GM19328 (cell line): ENCODE results near the gene THAP5.
A peak's percentile ranks its signal among the peaks of the same experiment; 100 is the strongest.

Experiments
- ATAC-seq: cut with Tn5 transposase; IDR thresholded peaks from one replicate; pipeline ENCODE4 v1.9.1; 2021; ENCODE audit warnings: mild to moderate bottlenecking, moderate library complexity; ENCODE audit not compliant: unreplicated experiment

The THAP5 gene

DNA sequence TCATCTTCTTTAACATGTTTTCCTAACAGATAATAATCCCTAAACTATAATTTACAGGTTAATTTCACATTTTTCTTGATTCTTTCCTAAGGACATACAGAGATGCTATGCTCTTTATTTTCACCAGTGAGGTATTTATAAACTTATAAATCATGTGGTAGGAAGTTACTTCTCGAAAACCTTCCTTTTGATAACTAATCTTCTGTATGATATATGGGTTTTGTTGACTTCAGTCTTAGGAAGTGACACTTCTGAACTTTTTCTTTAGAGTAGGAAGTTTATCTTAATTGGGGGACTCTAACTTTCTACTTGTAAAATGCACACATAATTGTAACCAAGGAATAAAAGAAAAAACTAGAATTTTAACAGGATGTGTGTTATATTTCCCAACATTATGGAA lies 33.8 kb downstream of the THAP5 start:
- ATAC-seq, result no peak

DNA sequence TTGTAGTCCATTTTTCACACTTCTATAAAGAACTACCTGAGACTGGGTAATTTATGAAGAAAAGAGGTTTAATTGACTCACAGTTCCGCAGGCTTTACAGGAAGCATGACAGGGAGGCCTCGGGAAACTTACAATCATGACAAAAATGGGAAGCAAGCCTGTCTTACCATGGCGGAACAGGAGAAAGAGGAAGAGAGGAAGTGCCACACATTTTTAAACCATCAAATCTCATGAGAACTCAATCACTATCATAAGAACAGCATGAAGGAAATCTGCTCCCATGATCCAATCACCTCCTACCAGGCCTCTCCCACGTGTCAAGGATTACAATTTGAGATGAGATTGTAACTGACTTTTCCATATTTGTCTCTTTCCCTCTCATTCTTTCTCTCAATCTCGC lies 34.2 kb downstream of the THAP5 start:
- ATAC-seq, result no peak

DNA sequence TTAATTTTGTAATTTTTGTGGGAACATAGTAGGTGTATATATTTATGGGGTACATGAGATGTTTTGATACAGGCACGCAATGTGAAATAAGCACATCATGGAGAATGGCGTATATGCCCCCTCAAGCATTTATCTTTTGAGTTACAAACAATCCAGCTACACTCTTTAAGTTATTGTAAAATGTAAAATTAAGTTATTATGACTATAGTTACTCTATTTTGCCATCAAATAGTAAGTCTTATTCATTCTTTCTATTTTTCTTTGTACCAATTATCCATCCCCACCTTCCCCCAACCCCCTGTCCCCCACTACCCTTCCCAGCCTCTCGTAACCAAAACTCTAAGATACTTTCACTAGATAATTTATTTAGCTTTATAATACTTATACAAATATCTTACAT lies 35.8 kb downstream of the THAP5 start:
- no peak for ATAC-seq

DNA sequence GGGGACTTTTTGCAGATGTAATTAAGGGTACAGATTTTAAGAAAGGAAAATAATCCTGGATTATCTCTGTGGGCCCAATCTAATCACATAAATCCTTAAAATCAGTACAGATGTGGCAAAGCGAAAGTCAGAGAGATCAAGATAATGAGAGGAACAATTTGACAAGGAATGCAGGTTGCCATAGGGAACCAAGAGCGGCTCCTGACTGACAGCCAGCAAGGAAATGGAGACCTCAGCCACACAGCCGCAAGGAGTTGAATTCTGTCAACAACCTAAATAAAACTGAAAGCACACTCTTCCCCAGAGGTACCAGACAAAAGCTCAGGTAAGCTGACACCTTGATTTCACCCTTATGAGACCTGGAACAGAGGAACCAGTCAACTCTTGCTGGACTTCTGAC lies 40.2 kb downstream of the THAP5 start:
- no peak for ATAC-seq

DNA sequence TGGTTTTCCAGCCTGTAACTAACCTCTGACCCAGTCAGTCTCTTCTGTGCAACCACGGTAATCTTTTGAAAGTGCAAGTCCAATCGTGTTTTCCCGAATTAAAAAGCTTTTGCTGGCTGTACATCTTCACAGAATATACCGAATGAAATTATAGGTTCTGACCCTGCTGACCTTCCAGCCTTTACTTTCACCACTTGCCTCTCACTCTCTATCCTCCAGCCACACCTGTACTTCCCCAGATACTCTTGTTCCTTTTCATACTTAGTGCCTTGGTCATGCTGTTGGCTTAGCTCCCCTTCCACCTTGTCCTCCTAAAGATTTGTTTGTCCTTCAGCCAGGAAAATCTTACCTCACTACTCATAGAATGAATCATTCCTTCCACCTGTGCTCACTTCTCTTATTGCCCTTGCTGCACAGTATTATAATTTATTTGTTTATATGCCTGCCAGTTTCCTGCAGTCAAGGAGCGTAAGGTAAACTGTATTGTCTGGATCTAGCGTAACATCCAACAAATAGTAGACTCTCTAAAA lies 41.3 kb downstream of the THAP5 start:
- ATAC-seq, result no peak

DNA sequence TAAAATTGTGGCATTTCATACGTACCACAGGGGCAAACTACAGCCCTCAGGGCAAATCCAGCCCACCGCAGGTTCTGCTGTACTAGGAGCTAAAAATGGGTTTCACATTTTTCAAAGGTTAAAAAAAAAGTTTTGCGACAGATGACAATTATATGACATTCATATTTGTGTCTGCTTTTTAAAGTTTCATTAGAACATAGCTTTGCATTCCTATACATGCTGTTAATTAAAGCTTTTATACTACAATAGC lies 42.8 kb downstream of the THAP5 start:
- ATAC-seq, result no peak

DNA sequence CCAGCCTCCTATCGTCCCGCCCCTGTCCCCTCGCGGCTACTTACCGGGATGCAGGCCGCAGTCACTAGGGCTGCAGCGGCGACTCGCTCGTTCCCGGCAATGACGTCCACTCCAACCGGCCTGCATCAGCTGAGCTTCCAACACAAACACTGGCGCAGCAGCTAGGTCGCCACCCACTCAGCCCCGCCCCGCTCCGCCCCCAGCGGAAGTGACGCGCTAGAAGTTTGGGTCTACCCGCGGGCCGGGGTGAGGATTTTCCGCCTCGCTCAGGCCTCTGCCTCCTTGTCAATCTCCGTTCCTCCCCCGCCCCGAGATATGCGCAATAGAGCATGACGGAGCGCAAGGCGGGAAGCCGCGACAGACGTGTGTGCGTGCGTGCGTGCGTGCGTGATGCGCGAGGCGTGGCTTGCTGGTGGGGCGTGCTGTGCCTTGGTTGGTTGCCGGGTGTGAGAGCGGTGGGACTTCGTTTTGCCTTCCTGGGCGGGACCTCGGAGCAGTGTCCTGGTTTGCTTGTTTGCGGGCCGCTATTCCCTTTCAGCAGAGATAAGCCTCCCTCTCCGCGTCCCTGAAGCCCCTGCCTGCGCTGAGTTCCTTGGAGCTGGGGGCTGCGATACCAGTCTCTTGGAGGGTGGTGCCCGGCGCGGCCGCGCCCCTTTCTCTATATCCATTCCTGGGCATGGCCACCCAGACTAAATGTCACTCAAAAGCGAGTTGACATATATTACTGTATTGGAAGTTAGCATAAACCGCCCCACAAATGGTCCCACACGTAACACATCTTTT lies 43.3 kb downstream of the THAP5 start, which contains the start of gene PNPLA8:
PNPLA8 (minus strand) TSS at position 151 of the 783 bp plus-strand sequence. CDS start 10,644 bp downstream, outside the sequence.
- ATAC-seq, result peak; percentile 92

DNA sequence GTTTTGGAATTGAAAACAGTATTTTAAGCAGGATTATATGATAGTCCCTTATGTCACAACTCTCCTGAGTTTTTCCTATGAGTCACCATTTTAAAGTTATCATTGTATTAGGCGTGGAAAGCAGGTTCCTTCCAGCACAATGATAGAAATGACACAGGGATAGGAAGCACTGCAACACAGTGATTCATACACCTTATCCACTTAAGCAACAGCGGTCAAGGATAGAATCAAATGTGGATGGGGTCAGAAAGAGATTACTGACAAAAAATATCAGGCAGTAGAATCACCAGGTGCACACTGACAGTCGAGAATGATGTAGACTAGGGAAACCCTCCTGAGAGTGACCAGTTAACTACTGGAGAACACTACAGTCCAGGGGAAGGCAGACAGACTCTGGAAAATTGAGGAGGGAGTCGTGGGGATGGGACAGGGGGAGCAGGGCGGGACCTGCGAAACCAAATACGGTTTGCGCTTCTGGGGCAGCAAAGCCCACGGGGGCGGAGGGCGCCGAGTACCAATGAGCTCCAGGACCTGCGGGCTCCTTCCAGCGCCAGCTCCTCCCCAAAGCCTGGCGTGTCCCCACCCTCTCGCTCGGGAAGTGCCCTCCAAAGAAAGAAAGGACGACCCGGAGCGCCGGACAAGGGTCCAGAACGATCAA lies 44.0 kb downstream of the THAP5 start:
- peak; percentile 45 for ATAC-seq

DNA sequence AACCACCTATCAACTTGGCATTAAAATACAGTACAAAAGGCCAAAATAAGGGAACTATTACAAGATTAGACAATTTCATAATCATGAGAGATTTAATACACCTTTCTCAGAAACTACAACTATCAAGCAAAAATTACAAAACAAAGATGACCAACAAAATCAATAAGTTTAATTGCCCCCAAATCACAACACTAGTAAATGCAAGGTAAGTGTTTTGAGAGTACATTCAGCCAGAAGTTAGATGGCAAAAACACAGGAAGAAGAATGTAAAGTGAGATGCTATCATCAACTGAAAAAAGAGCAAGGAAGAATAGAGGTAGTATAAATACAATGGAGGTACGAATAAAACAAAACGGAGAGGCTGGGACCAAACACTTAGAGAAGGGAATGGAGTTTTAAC lies 46.7 kb downstream of the THAP5 start:
- no peak for ATAC-seq

DNA sequence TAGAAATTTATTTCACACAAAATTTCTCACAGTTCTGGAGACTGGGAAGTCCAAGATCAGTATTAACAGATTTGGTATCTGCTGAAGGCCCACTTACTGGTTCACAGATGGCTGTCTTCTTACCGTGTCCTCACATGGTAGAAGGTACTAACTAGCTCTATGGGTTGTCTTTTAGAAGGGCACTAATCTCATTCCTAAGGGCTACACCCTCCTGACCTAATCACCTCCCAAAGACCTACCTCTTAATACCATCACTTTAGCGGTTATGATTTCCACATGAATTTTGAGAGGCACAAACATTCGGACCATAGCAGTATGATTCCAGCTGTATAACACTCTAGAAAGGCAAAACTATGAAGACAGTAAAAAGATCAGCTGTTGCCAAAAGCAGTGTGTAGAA lies 51.6 kb downstream of the THAP5 start:
- ATAC-seq, result no peak

DNA sequence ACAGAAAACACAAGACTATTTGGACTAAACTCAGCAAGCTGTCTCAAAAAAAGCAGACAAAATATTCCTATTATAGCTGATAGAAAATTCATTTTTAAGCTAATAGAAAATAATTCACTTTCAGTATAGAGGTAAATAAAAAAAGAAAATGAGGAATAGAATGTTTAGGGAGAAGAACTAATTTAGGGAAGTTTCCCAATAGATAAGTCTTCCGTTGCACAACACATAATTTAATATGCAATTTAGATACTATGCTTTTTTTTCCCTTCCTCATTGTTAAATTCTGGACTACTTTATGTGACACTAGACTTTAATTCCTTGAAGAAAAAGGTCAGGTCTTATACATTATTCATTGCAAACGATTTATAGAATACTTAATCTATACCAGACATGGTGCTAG lies 53.9 kb downstream of the THAP5 start:
- ATAC-seq, result no peak

DNA sequence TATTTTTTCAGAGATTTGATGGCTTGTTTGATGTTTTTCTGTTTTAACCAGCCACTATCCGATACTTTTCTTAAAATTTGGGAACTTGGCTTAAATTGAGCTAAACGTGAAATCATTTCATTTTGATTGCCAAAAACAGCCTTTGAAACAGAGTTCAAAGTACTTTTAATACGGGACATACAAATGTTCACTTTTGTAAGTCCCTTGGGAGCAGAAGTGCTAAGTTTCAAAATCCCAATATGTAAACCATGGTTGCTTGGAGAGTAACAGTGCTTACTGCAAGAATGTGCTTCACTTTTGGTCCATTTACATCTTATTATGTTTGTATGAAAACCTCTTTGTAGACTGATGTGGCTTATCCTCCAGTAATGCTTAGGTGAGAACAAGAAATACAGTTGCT lies 54.5 kb downstream of the THAP5 start:
- ATAC-seq, result no peak
